ENCODE measurements around the gene NTM.

- TF ChIP-seq CTCF (IDR thresholded peaks at IDR 0.05; ENCODE audit: insufficient read depth, low read length) = no peak
- TF ChIP-seq POLR2AphosphoS5 (IDR thresholded peaks at IDR 0.05; ENCODE audit: low read depth) = no peak
Measured at GRCh38 chr11:131916638-131917037, 546.2 kb downstream of the NTM start.
